ENCODE data around the gene TBC1D10A.

TBC1D10A gene

DNA sequence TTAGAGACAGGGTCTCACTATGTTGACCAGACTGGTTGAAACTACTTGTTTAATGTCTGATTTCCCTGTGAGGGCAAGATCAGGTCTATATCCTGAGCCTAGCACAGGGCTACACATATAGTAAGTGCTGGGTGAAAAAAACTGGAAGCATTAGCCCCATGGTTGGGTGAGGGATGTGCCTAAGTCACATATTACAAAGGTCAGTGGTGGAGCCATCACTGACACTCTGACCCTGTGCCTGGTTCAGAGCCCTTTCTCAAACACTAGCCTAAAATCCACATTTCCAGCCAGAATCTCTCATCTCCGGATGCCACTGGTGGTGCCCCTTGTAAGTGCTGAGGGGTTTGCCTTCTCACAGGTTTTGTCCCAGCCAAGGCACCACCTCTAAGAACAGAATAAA, 9.0 kb downstream of the TBC1D10A start:
- Histone ChIP-seq H3K4me1 (ENCODE audit: control insufficient read depth in 1 of 2, insufficient read depth in 2 of 2, low read length in 2 of 2) (peaks cover 0 to 55% of the 10 kb centered on the region in 2 donors), H3K36me3 (ENCODE audit: control insufficient read depth in 1 of 2, insufficient read depth in 2 of 2, low read length in 2 of 2) (peaks cover 0 to 4% of the 10 kb centered on the region in 2 donors), H3K9me3 (ENCODE audit: control insufficient read depth in 1 of 2, low read length in 2 of 2) (no peaks in the 10 kb centered on the region), H3K27me3 (ENCODE audit: low read depth, low read length) (no peaks in the 10 kb centered on the region), H3K27ac (ENCODE audit: low read length) (no peak overlapping the region), H3K4me3 (ENCODE audit: low read depth in 1 of 2, low read length in 2 of 2) (no peak overlapping the region)

DNA sequence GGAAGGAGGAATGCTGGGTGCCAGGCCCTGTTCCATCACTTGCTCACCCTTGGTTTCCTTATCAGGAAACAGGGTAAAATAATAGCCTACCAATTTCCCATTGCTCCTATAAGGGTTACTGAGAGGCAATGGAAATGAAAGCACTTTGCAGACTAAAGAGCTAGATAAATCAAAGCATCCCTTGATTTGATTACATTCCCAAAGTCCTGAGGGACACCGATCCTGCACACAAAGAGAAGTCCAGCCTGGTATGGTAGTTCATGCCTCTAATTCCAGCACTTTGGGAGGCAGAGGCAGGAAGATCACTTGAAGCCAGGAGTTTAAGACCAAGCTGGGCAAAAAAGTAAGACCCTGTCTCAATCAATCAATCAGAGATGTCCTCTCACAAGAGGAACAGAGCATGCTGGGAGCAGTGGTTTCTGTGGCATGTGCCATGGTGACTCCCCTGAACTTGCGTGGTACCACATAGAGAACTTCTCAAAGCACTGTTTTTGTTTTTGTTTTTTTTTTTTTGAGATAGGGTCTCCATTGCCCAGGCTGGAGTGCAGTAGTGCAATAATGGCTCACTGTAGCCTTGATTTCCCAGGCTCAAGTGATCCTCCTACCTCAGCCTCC, 10.7 kb downstream of the TBC1D10A start:
- H3K4me1 ChIP-seq (ENCODE audit: control insufficient read depth in 1 of 2, insufficient read depth in 2 of 2, low read length in 2 of 2): peaks cover 7 to 65% of the 10 kb centered on the region in 2 donors
- no peak overlapping the region for H3K4me3 ChIP-seq (ENCODE audit: low read depth in 1 of 2, low read length in 2 of 2)
- H3K9me3 ChIP-seq (ENCODE audit: control insufficient read depth in 1 of 2, low read length in 2 of 2): no peaks in the 10 kb centered on the region
- H3K27ac ChIP-seq (ENCODE audit: low read length): no peak overlapping the region
- H3K36me3 ChIP-seq (ENCODE audit: control insufficient read depth in 1 of 2, insufficient read depth in 2 of 2, low read length in 2 of 2): peaks cover 0 to 4% of the 10 kb centered on the region in 2 donors
- no peaks in the 10 kb centered on the region for H3K27me3 ChIP-seq (ENCODE audit: low read depth, low read length)

DNA sequence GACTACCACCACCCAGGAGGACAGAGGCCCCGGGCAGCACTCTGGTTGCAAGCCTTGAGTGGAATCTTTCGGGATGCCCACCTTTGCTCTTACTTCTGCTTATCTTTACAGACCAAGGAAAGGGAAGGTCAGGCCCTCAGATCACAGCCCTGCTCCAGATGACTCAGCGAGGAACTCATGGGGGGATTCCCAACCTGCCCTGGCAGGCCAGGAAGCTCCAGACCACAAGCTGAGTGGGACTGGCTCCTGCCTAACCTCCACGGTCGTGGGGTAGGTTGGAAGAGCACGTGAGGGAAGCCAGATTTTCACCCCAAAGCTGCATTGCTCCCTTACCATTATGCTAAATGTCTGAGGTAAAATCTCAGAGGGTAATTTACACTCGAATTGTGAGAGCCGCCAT, 11.8 kb downstream of the TBC1D10A start:
- Histone ChIP-seq H3K4me1 (ENCODE audit: control insufficient read depth in 1 of 2, insufficient read depth in 2 of 2, low read length in 2 of 2) (peaks cover 19 to 70% of the 10 kb centered on the region in 2 donors), H3K27me3 (ENCODE audit: low read depth, low read length) (no peaks in the 10 kb centered on the region), H3K9me3 (ENCODE audit: control insufficient read depth in 1 of 2, low read length in 2 of 2) (no peaks in the 10 kb centered on the region), H3K27ac (ENCODE audit: low read length) (no peak overlapping the region), H3K4me3 (ENCODE audit: low read depth in 1 of 2, low read length in 2 of 2) (no peak overlapping the region), H3K36me3 (ENCODE audit: control insufficient read depth in 1 of 2, insufficient read depth in 2 of 2, low read length in 2 of 2) (peaks cover 0 to 4% of the 10 kb centered on the region in 2 donors)

DNA sequence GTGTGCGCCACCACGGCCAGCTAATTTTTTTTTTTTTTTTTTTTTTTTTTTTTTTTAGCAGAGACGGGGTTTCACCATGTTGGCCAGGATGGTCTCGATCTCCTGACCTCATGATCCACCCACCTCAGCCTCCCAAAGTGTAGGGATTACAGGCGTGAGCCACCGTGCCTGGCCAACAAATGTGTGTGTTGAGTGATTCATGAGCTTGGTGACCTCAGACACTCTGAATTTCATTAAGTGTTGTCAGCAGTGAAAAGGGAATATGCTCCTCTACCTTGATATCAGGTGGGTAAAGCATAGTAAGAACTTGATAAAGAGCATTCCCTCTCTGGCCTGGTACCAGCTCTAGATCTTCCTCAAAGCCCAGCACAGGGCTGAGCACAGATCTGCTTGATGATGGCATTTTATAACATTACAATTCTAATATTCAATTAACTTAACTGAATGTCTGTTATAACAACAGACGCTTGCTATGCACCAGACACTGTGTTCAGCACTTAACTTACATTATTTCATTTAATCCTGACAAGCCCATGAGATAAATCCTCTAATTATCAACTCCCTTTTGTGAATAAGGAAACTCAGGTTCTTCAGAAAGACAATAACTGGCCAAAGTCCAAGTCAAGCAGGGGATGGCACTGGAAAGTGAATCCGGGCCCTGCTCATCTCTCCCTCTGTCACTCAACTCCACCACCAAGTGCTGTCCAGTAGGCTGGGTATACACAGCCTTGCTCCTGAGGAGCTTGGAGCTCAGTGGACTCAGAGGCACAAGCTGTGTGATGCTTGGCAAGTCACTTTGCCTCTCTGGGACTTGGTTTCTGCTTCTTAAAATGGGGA, 13.0 kb downstream of the TBC1D10A start:
- peaks cover 27 to 70% of the 10 kb centered on the region in 2 donors for H3K4me1 ChIP-seq (ENCODE audit: control insufficient read depth in 1 of 2, insufficient read depth in 2 of 2, low read length in 2 of 2)

DNA sequence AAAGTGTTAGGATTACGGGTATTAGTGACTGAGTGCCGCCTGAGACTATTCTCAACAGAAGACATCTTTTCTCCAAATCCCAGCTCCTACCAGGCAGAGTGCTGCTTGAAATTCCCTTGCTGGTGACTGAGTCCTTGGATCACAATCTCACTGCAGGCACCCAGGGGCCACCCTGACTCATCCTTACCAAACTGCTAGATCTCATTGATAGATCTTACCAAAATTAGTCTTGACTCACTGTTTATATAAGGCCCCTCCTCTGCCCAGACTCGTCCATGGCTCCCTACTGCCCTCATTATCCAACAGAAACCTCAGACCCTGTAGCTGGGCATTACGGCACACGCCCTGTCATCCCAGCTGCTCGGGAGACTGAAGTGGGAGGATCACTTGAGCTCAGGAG, 14.7 kb downstream of the TBC1D10A start:
- H3K4me1 ChIP-seq (ENCODE audit: control insufficient read depth in 1 of 2, insufficient read depth in 2 of 2, low read length in 2 of 2): peaks cover 33 to 73% of the 10 kb centered on the region in 2 donors
- no peak overlapping the region for H3K4me3 ChIP-seq (ENCODE audit: low read depth in 1 of 2, low read length in 2 of 2)
- H3K27me3 ChIP-seq (ENCODE audit: low read depth, low read length): no peaks in the 10 kb centered on the region
- H3K36me3 ChIP-seq (ENCODE audit: control insufficient read depth in 1 of 2, insufficient read depth in 2 of 2, low read length in 2 of 2): peaks cover 0 to 4% of the 10 kb centered on the region in 2 donors
- H3K27ac ChIP-seq (ENCODE audit: low read length): no peak overlapping the region
- no peaks in the 10 kb centered on the region for H3K9me3 ChIP-seq (ENCODE audit: control insufficient read depth in 1 of 2, low read length in 2 of 2)

More for the DNA sequence above, 13.0 kb downstream of the TBC1D10A start:
- Histone ChIP-seq H3K27ac (ENCODE audit: low read length) (no peak overlapping the region), H3K4me3 (ENCODE audit: low read depth in 1 of 2, low read length in 2 of 2) (no peak overlapping the region), H3K36me3 (ENCODE audit: control insufficient read depth in 1 of 2, insufficient read depth in 2 of 2, low read length in 2 of 2) (peaks cover 0 to 4% of the 10 kb centered on the region in 2 donors), H3K9me3 (ENCODE audit: control insufficient read depth in 1 of 2, low read length in 2 of 2) (no peaks in the 10 kb centered on the region), H3K27me3 (ENCODE audit: low read depth, low read length) (no peaks in the 10 kb centered on the region)

DNA sequence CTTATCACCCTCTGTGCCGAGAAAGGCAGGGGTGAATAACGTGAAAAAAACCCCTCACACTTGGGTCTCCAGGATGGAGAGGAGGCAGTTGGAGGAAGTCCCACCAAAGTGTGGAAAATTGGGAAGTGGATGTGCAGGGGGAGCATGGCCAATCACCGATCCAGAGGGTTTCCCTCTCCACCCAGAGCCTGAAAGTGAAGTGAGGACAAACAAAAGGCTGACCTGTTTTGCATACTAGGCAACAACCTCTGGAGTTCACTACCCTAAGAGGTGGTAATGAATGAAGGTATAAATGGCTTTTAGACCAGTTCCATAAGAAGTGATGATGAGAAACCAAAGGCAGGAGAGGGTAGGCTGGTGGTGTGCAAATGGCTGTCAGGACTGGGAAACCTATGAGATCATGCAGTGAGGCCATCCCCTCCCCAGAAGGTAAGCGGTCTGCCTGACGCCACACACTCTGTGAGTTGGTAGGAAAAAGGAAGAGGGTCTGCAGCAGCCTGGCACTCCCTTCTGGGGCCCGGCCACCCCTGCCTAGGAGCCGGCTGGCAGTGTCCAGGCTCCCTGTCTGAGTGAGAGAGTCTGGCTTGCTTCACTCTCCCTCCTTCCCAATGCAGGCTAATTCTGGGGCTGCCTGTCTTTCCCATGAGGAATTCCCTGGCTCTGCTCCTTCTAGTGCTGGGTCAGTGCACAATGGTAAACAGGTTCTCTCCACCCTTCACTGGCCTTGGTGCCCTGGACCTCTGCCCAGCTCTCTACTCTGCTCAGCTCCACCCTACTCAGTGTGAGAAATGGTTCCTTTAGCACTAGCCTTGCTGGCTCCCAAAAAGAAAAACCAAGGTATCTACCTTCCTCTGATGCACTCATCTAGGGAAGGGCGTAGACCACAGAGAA, 15.6 kb downstream of the TBC1D10A start:
- H3K4me1 ChIP-seq (ENCODE audit: control insufficient read depth in 1 of 2, insufficient read depth in 2 of 2, low read length in 2 of 2): peaks cover 37 to 76% of the 10 kb centered on the region in 2 donors

DNA sequence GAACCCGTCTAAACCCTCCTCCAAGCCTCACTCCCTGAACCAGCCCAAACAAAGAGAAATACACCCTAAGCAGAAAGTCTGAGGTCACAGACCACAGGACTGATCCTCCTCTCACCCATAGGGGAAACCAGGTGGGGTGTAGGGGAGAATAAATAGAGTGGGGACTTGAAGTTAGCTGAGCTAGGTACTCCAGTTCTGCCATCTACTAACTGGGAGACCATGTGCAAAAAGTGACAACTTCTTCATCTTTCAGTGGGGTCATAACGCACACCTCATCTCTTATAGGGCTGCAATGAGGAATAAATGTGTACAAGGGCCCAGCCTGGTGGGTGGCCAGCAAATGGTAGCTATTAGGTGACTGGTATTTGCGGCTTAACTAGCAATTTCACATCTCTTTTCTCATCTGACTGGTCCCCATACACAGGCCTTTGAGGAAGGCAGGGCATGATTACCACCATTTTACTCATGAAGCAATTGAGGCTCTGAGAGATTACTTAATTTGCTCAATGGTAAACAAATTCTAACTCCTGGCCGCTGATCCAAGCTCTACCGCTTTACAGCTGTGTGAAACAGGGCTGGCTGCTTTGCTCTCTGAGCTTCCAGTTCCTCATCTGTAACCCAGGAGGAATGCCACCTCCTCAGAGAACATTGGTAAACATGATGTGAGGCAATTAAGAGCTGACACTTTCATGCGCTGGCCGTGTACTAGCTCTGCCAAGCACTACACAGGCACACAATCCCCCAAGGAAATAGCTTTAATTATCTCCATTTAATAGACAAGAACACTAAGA, 16.6 kb downstream of the TBC1D10A start:
- Histone ChIP-seq H3K27me3 (ENCODE audit: low read depth, low read length) (no peaks in the 10 kb centered on the region), H3K36me3 (ENCODE audit: control insufficient read depth in 1 of 2, insufficient read depth in 2 of 2, low read length in 2 of 2) (peaks cover 0 to 4% of the 10 kb centered on the region in 2 donors), H3K27ac (ENCODE audit: low read length) (peak overlapping the region; percentile 53), H3K9me3 (ENCODE audit: control insufficient read depth in 1 of 2, low read length in 2 of 2) (no peaks in the 10 kb centered on the region), H3K4me1 (ENCODE audit: control insufficient read depth in 1 of 2, insufficient read depth in 2 of 2, low read length in 2 of 2) (peaks cover 47 to 79% of the 10 kb centered on the region in 2 donors), H3K4me3 (ENCODE audit: low read depth in 1 of 2, low read length in 2 of 2) (no peak overlapping the region)

More for the DNA sequence above, 15.6 kb downstream of the TBC1D10A start:
- peak overlapping the region in 1 of 2 donors; percentile 23 for H3K4me3 ChIP-seq (ENCODE audit: low read depth in 1 of 2, low read length in 2 of 2)
- H3K27me3 ChIP-seq (ENCODE audit: low read depth, low read length): no peaks in the 10 kb centered on the region
- peaks cover 0 to 4% of the 10 kb centered on the region in 2 donors for H3K36me3 ChIP-seq (ENCODE audit: control insufficient read depth in 1 of 2, insufficient read depth in 2 of 2, low read length in 2 of 2)
- H3K27ac ChIP-seq (ENCODE audit: low read length): peak overlapping the region; percentile 53
- no peaks in the 10 kb centered on the region for H3K9me3 ChIP-seq (ENCODE audit: control insufficient read depth in 1 of 2, low read length in 2 of 2)

DNA sequence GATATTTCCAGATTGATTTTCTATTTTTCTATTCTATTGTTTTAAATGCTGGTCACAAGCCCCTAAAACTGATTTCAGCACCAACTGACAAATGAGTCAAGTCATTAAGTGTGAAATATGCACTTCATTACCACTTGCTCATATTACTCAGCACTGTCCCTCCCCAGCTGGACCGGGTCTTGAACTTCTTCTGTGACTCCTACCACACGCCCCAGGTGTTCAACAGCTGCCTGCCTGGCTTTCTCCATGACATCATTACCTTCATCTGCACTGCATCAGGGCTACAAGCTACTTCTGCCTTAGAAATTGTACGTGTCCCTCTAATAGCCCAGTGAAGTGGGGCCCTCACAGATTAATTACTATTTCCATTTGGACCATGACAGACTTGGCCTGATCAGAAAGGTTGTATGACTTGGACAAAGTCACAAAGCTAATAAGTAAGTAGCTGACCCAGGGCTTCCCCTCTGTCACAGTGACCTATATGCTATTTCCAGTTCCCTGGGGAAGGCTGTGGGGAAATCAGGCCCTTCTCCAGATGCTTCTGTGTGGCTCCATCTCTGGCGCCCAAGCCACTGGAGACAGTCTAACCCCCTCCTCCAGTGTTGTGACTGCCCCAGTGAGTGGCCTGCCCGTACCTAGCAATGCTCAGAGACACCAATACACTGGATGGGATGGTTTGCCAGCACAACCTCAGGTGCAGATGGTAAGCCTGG, 18.1 kb downstream of the TBC1D10A start:
- Histone ChIP-seq H3K27ac (ENCODE audit: low read length) (no peak overlapping the region), H3K4me1 (ENCODE audit: control insufficient read depth in 1 of 2, insufficient read depth in 2 of 2, low read length in 2 of 2) (peaks cover 62 to 88% of the 10 kb centered on the region in 2 donors), H3K9me3 (ENCODE audit: control insufficient read depth in 1 of 2, low read length in 2 of 2) (no peaks in the 10 kb centered on the region)

DNA sequence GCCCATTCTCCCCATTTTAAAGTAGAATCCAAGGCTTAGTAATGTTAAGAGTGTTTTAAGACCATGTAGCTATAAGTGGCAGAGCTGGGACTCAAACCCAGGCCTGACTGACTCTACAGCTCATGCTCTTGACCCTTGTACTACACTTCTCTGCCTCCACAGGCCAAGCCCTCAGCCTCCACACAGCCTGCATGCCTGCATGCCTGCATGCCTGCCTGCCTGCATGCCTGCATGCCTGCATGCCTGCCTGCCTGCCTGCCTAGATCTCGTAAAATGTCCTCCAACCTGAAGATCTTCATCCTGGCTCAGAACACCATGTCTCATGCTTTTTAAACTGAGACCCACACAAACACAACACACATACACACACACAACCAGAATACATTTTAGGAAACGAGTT, 18.6 kb downstream of the TBC1D10A start:
- Histone ChIP-seq H3K4me1 (ENCODE audit: control insufficient read depth in 1 of 2, insufficient read depth in 2 of 2, low read length in 2 of 2) (peaks cover 65 to 93% of the 10 kb centered on the region in 2 donors), H3K9me3 (ENCODE audit: control insufficient read depth in 1 of 2, low read length in 2 of 2) (no peaks in the 10 kb centered on the region), H3K27ac (ENCODE audit: low read length) (no peak overlapping the region), H3K36me3 (ENCODE audit: control insufficient read depth in 1 of 2, insufficient read depth in 2 of 2, low read length in 2 of 2) (no peaks in the 10 kb centered on the region), H3K4me3 (ENCODE audit: low read depth in 1 of 2, low read length in 2 of 2) (no peak overlapping the region), H3K27me3 (ENCODE audit: low read depth, low read length) (no peaks in the 10 kb centered on the region)

More for the DNA sequence above, 18.1 kb downstream of the TBC1D10A start:
- Histone ChIP-seq H3K27me3 (ENCODE audit: low read depth, low read length) (no peaks in the 10 kb centered on the region), H3K4me3 (ENCODE audit: low read depth in 1 of 2, low read length in 2 of 2) (no peak overlapping the region), H3K36me3 (ENCODE audit: control insufficient read depth in 1 of 2, insufficient read depth in 2 of 2, low read length in 2 of 2) (no peaks in the 10 kb centered on the region)

DNA sequence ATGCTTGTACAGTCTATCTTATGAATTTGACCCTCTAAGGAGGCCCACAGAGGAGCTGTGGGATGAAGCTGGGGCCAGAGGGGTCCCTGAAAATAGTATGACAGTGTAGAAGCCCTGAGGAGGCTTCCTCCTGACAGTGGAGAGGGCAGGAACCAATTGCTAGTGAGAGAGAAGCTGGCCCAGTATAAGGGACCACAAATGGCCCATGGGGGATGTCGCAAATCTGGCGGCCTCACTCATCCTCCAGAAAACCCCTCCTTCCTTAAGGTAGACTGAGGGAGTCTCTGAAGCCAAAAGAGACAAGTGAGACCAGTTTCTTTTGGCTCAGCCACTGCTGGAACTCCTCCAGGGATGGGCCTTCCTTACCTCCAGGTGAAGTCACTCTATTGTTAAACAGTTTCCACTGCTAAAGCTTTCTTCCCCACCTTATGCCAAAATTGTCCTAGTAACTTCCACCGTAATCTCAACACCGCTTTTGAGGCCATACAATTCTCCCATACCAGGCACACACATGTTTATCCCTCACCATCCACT, 19.6 kb downstream of the TBC1D10A start:
- no peak overlapping the region for H3K4me3 ChIP-seq (ENCODE audit: low read depth in 1 of 2, low read length in 2 of 2)
- H3K27ac ChIP-seq (ENCODE audit: low read length): peak overlapping the region; percentile 58
- peaks cover 0 to 4% of the 10 kb centered on the region in 2 donors for H3K36me3 ChIP-seq (ENCODE audit: control insufficient read depth in 1 of 2, insufficient read depth in 2 of 2, low read length in 2 of 2)
- H3K9me3 ChIP-seq (ENCODE audit: control insufficient read depth in 1 of 2, low read length in 2 of 2): no peaks in the 10 kb centered on the region
- peaks cover 69 to 93% of the 10 kb centered on the region in 2 donors for H3K4me1 ChIP-seq (ENCODE audit: control insufficient read depth in 1 of 2, insufficient read depth in 2 of 2, low read length in 2 of 2)
- no peaks in the 10 kb centered on the region for H3K27me3 ChIP-seq (ENCODE audit: low read depth, low read length)

Measured in muscle layer of duodenum (tissue), 2 donors.